Activated CD4-positive, alpha-beta T cell treated with anti-CD3 and anti-CD28 coated beads, Interleukin-2, amount 50 U/mL, for 48 hours (primary cell): ENCODE data around the gene PTPN13.
A peak's percentile ranks its signal among the peaks of the same experiment; 100 is the strongest.
"Not testable (repeated sequence)": the region's sequence is repeated elsewhere in the genome, so short reads cannot be mapped to it uniquely, and the experiment has no call there.

ENCODE experiments used
- DNase-seq, 2 experiments: peaks; one replicate each; pipeline ENCODE4 v3.0.0-alpha.2; 2020

The PTPN13 gene

DNA sequence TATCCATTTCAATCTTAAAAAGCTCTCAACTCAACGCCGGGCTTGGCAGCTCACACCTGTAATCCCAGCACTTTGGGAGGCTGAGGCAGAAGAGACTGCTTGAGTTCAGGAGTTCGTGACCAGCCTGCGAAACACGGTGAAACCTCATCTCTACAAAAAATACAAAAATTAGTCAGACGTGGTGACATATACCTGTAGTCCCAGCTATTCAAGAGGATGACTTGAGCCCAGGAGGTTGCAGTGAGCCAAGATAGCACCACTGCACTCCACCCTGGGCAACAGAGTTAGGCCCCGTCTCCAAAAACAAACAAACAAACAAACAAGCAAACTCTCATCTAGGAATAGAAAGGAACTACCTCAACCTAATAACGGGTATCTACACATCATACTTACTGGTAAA, 50.8 kb downstream of the PTPN13 start:
- DNase-seq, result no peak

DNA sequence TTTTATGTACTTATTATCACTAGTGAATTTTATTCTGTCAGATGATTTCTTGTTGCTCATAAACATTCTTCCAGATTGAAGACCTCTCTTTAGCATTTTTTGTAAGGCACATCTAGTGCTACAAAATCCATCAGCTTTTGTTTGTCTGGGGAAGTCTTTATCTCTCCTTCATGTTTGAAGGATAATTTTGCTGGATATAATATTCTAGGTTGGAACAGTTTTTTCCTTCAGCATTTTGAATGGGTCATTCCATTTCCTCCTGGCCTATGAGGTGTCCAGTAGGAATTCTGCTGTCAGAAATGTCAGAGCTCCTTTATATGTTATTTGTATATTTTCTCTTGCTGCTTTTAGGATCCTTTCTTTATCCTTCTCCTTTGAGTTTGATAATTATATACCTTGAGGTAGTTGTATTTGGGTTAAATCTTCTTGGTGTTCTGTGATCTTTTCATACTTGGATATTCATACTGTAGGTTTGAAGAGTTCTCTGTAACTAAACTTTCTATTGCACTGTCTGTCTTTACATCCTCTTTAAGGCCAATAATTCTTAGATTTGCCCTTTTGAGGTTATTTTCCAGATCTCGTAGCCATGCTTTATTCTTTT, 58.3 kb downstream of the PTPN13 start:
- no peak for DNase-seq

DNA sequence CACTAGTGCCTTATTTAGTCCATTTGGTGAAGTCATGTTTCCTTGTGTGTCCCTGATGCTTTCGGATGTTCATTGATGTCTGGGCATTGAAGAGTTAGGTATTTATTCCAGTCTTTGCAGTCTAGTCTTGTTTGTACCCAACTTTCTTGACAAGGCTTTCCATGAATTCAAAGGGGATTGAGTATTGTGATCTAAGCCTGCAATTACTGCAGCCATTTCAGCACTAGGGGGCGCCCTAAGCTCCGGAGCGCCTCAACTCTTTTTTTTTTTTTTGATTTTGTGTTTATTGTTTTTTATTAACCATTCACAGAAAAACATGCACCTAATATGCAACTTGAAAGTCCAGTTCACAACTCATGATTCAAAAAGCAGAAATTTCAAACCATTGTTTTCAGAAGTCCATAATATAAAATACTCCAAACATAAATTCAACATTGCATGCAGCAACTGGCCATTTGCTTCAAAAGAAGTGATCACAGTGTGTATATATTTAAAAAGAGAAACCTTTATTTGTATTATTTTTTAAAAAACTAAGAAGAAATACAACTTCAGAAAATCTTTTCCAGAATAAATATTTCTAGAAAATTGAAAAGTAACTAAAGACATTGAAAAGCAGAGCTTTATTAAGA, 59.2 kb downstream of the PTPN13 start:
- peak; percentile 19 to 38 for DNase-seq

- not testable (repeated sequence) for DNase-seq
These were observed 62.7 kb downstream of the PTPN13 start for GRCh38 chr4:86656781-86657180.

GRCh38 chr4:86657382-86657781, 63.3 kb downstream of the PTPN13 start:
- DNase-seq, result no peak

GRCh38 chr4:86657910-86658309, 63.8 kb downstream of the PTPN13 start:
- DNase-seq, result no peak

GRCh38 chr4:86660401-86660800, 66.3 kb downstream of the PTPN13 start:
- no peak for DNase-seq

GRCh38 chr4:86661006-86661405, 66.9 kb downstream of the PTPN13 start:
- DNase-seq, result no peak

DNA sequence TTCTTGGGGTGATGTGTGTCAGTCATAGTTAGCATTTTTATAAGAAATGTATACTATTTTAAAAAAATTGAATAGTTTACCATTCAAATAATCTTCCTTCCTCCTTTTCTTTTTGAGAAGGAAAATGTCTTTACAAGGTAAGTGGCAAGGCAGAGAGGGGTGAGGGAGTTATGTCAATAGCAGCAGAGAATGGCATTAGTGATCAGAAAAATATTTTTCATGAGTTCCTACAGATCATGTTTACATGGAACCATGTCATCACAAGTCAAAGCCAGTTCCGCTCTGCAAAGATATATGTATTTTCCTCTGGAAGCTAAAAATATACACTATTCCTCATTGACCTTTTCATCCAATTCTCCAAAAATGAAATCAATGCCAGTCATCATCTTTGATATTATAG, 67.3 kb downstream of the PTPN13 start:
- no peak for DNase-seq

GRCh38 chr4:86664959-86665358, 70.8 kb downstream of the PTPN13 start:
- no peak for DNase-seq

DNA sequence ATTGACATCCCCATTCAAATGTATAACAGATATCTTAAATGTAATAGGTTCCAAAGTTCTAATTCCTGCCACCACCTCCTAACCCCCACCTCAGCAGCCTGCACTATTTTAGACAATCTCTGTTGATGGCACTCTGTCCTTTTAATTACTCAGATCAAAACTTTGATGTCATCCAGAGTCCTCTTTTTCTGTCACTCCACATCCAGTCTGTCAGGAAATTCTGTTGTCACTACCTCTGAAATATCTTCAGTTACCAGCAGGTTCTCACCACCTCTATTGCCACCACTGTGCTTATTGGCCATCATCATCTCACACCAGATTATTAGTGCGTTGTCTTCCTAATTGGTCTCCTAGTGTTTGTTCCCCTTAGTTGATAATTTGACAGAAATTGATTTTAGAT, 76.2 kb downstream of the PTPN13 start:
- DNase-seq, result no peak

DNA sequence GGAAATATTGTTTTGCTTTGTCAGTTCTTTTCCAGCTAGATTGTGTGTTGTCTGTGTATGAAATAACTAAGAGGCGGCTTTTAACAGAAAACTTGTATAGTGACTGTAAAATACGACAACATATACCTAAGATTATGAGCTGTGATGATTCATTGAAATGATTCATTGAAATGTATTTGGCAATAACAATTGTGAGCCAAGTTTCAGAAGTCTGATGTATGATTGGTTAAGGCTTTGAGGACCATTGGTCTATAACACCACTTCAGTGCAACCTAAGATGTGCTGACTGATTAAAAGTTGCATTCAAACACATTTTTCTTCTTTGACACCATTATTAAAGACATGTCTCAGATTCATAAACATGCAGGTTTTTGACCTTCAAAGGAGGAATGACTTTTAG, 76.6 kb downstream of the PTPN13 start:
- no peak for DNase-seq

DNA sequence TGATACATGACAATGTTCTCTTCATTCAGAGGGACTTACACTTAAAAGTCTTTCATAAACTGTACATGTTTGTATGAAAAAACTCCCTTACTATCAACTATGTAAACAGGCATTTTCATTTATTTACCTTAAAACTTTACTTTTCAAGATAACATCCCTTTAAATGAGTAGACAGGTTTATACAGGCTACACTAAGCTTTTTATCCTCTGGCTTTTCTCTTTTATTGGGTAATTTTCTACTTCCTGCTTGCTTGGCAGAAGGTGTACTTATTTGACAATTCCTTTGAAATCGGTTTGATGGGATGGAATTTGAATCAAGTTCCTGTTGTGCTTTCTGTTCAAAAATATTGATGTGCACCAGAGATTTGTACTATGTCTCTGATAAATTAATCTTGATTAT, 81.4 kb downstream of the PTPN13 start:
- DNase-seq, result no peak

DNA sequence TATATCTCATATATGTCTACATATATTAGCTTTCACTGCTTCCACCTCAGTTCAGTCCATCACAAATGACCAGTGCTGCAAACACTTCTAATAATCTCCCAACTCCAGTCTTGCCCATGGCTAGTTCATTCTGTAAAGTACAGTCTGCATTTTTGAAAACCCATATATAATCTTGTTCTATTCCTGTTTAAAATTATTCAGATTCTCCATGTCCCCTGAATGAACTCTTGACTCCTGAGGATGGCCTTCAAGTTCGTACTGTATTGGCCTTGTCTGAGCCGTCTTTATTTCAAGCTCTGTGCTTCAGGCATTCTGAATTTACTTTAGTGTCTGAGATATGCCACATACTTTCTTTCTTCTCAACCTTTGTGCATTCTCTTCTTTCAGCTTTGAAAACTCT, 84.7 kb downstream of the PTPN13 start:
- no peak for DNase-seq

DNA sequence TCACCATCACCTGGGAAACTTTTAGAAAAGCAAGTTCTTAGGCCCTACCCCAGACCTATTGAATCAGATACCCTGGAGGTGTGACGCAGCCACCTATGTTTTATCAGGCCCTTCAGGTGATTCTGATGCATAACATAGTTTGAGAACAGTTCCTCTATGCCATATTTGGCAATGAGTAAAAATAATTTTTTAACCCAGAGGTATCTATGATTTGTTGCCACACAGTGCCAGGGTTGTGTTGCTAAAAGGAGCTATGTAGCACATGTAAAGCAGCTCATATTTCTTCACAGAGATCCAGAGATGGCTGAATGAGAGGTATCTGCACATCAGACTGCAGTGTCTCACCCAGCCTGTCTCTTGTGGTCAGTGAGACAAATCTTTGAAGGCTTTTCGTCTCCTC, 85.3 kb downstream of the PTPN13 start:
- no peak for DNase-seq

DNA sequence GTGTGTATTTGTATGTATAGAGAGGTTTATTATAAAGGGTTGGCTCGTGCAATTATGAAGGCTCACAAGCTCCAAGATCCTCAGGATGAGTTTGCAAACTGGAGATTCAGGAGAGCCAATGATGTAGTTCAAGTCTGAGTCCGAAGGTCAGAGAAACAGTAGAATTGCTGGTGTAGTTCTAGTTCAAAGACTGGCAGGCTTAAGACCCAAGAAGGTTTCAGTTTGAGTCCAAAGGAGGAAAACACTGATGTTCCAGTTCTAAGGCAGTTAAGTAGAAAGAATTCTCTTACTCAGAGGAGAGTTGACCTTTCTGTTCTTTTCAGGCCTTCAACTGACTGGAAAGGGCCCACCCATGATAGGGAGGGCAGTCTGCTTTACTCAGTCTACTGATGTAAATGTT, 89.1 kb downstream of the PTPN13 start:
- no peak for DNase-seq

- no peak for DNase-seq
These were observed 89.9 kb downstream of the PTPN13 start for GRCh38 chr4:86683983-86684382.

DNA sequence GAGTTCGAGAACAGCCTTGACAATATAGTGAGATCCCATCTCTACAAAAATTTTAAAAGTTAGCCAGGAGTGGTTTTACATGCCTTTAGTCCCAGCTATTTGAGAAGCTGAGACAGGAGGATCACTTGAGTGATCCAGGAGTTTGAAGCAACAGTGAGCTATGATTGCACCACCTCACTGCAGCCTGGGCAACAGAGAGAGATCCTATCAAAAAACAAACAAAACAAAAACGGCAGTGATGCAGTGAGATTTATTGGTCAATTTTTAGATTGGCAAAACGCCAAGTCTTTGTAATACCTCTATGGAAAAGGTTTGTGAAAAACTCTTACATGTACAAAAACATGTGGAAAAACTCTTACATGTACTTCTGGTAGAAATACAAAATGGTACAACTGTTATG, 91.3 kb downstream of the PTPN13 start:
- no peak for DNase-seq

- no peak for DNase-seq
These were observed 92.6 kb downstream of the PTPN13 start for GRCh38 chr4:86686741-86687140.

DNA sequence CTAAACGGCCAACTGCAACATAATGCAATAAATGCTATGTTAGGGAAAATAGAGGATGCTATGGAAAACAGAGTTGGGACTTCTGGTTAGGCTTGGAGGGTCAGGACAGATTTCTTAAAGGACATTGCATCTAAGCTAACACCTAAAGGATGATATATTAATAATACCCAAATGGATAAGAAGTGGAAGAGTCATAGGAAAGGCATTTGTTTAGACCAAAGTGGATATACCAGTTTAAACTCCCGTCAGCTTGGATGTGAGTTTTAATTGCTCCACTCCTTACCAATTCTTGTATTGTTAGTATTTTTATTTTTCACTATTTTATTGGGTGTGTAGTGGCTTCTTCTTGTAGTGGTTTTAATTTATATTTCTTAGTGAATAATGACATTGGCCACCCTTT, 93.9 kb downstream of the PTPN13 start:
- no peak for DNase-seq

DNA sequence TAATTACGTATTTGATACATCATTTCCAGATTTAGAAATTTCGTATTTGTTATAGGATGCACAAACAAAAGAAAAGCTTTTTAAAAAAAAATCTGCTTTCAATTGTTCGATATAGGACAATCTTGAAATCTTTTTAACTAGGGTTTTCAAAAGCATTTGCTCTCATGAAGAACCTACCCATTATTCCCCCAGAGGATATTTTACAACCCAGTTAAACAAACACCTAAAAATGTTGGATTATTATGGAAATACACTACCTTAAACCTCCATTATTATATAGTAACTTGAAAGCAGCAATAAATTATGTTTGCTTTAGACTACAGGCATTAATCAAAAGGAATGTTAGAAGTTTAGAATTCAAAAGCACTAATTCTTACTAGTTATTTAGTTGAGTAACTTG, 110.5 kb downstream of the PTPN13 start:
- no peak for DNase-seq

DNA sequence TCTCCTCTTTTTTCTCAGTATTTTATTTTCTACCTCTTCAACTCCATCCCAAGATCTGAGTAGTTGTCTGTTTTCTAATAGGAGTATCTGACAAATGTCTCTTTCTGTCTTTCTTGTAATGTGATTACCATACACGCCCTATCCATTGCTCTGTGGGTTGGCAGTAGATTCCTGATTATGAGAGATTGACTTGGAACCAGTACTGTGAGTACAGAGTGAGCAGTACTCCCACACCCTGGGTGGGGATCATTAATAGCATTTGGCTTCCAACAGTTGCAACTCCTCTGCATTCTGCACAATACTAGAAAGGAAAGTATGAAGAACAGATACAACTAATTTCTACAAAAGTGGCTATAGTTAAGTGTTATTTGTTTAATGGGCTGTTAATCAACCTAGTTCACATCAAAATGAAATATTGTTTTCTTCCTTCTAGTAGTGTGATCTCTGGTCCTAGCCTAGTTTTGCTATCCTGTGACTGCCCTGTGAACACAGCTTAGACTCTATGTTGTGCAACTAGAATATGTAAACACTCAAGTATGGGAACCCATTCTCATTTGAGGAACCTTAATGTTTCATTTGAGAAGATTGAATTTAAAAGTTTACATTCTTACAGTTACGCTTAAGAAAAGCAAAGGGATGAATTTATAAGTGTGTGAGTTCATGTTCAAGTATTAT, 112.9 kb downstream of the PTPN13 start:
- no peak for DNase-seq

DNA sequence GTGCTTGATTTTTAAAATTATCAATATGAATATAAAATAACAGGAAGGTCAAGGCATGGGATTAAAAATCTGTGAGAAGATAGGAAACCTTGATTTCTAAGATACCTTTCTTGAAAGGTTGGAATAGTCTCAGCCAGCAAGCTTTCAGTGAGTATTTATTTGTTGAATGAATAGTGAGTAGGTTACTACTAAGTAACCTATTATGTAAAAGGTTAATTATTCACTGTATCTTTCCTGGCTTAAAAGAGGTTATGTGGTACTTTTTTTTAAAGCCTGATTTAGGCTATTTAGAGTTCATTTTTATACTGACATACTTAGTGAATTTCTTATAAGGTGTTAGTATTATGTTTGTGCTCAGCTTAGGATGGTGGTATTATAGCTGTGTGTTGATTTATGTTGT, 123.5 kb downstream of the PTPN13 start:
- no peak for DNase-seq

DNA sequence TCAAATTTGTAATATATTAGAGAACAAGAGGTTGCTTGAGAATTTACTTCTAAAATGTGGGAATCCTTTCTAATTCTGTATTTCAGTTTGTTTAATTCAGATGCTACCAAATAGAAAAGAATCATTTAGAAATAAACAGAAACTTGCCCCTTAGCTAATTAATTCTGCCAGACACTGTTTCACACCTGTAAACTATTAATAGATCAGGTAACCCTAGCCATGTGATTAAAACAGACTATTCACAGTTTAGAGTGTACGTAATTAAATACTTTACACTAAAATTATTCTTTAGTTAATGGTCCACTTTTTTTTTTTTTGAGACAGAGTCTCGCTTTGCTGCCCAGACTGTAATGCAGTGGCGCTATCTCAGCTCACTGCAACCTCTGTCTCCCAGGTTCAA, 124.0 kb downstream of the PTPN13 start:
- DNase-seq, result no peak

DNA sequence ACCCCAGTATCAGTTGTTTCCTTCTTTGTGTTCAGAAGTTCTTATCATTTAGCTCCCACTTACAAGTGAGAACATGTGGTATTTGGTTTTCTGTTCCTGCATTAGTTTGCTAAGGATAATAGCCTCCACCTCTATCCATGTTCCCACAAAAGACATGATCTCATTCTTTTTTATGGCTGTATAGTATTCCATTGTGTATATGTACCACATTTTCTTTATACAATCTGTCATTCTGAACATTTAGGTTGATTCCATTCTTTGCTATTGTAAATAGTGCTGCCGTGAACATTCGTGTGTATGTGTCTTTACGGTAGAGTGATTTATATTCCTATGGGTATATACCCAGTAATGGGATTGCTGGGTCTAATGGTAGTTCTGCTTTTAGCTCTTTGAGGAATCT, 125.0 kb downstream of the PTPN13 start:
- not testable (repeated sequence) for DNase-seq
